Smooth muscle cell (in vitro differentiated cells): ENCODE data around the gene TBCEL. TPM values are rescaled to one million over a fixed set of nuclear protein-coding genes. Genes with fewer than 3 reads are reported as not detected.

Experiments used
- DNase-seq: peaks from one replicate; lab custom pipeline; 2025; ENCODE audit not compliant: unreplicated experiment; lab: John Stamatoyannopoulos, UW
- H2AFZ ChIP-seq: fragments of 200-600 bp; sonication (generic); 2 replicates; pipeline ENCODE4 v1.6.0; 2016; ENCODE audit warnings: antibody characterized with exemption, low read depth, mild to moderate bottlenecking
- H3F3A ChIP-seq: fragments of 200-600 bp; sonication (generic); 2 replicates; pipeline ENCODE4 v1.6.0; 2017; ENCODE audit warnings: antibody characterized with exemption, low read depth
- H3K27ac ChIP-seq: fragments of 200-600 bp; sonication (generic); 2 replicates; pipeline ENCODE4 v1.5.1; 2016; ENCODE audit warnings: low read depth, mild to moderate bottlenecking
- H3K27me3 ChIP-seq: fragments of 200-600 bp; sonication (generic); 2 replicates; pipeline ENCODE4 v1.6.1; 2016; ENCODE audit warnings: low read depth, mild to moderate bottlenecking
- H3K36me3 ChIP-seq: fragments of 200-600 bp; sonication (generic); 2 replicates; pipeline ENCODE4 v1.5.1; 2016; ENCODE audit warnings: low read depth
- H3K4me1 ChIP-seq: fragments of 200-600 bp; sonication (generic); 2 replicates; pipeline ENCODE4 v1.5.1; 2016; ENCODE audit warnings: low read depth
- H3K4me2 ChIP-seq: fragments of 200-600 bp; sonication (generic); 2 replicates; pipeline ENCODE4 v1.6.0; 2016; ENCODE audit warnings: mild to moderate bottlenecking
- H3K4me3 ChIP-seq: fragments of 200-600 bp; sonication (generic); 2 replicates; pipeline ENCODE4 v1.5.1; 2016; ENCODE audit warnings: mild to moderate bottlenecking
- H3K79me2 ChIP-seq: fragments of 200-600 bp; sonication (generic); 2 replicates; pipeline ENCODE4 v1.6.0; 2016; ENCODE audit warnings: low read depth, mild to moderate bottlenecking
- H3K9ac ChIP-seq: fragments of 200-600 bp; sonication (generic); 2 replicates; pipeline ENCODE4 v1.6.0; 2016; ENCODE audit warnings: low read depth
- H3K9me3 ChIP-seq: fragments of 200-600 bp; sonication (generic); replicated peaks from 2 replicates; pipeline ENCODE4 v1.5.1; 2016; ENCODE audit warnings: low read depth
- H4K20me1 ChIP-seq: fragments of 200-600 bp; sonication (generic); 2 replicates; pipeline ENCODE4 v1.6.0; 2016; ENCODE audit warnings: low read depth
- CTCF ChIP-seq: fragments of 200-600 bp; sonication (generic); IDR thresholded peaks from 2 replicates; pipeline ENCODE4 v1.5.1; 2017; ENCODE audit warnings: borderline replicate concordance, mild to moderate bottlenecking, antibody characterized with exemption; ENCODE audit not compliant: insufficient read depth, poor library complexity, severe bottlenecking
- WGBS: methylation state at CpG from one replicate; pipeline ENCODE4 v1.1.7; 2016; ENCODE audit warnings: low lambda C conversion rate; 5-methylcytosine and 5-hydroxymethylcytosine counted together
- polyA plus RNA-seq: library from polyadenylated mRNA; unstranded; fragments of >200 nt; fragmentation: Nextera tagmentation; extraction: Ambion mirVana; gene quantifications from 2 replicates; pipeline ENCODE4 v1.2.1, GENCODE V29; 2016
- total RNA-seq: library from RNA; depleted of rRNA; stranded (reverse); fragments of >200 nt; gene quantifications from 2 replicates; pipeline ENCODE4 v1.2.3, GENCODE V29; 2014

Gene TBCEL
- total and polyA plus RNA-seq, 2 experiments from 2014 or later = 9.6 to 16.0 TPM

- 99% methylated on average over 3 of the region's 3 CpGs for WGBS
- Histone ChIP-seq H3K27ac (no peak overlapping the region), H2AFZ (no peak overlapping the region), H3K9ac (no peak overlapping the region), H3K4me1 (no peaks in the 10 kb centered on the region), H3F3A (no peaks in the 10 kb centered on the region), H3K9me3 (no peaks in the 10 kb centered on the region), H3K79me2 (no peaks in the 10 kb centered on the region), H3K4me3 (no peak overlapping the region), H3K27me3 (no peaks in the 10 kb centered on the region), H3K4me2 (no peak overlapping the region), H3K36me3 (peaks cover 23% of the 10 kb centered on the region), H4K20me1 (no peaks in the 10 kb centered on the region)
- DNase-seq = no peak
- no peak for TF ChIP-seq CTCF
These were observed 35.0 kb downstream of the TBCEL start for GRCh38 chr11:121058941-121059340.

DNA sequence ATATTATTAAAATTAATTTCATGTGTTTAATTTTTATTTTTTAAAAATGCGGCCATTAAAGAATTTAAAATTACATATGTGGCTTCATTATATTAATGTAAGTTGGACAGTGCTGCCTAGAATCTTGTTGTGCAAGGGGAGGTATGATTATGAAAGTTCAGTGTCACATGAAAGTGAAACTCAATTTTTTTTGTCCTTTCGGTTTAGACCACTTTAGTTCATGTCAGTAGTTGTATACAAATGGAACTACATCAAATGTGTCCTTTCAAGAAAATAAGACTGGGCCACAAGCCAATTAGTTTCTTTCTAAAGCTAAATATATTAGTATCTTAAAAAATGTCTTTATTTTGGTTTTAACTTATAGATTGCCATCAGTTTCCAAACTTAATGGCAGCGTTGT, 35.7 kb downstream of the TBCEL start:
- DNase-seq = no peak
- Histone ChIP-seq H3K36me3 (peaks cover 17% of the 10 kb centered on the region), H3K4me3 (no peak overlapping the region), H3K27ac (no peak overlapping the region), H4K20me1 (no peaks in the 10 kb centered on the region), H3K79me2 (no peaks in the 10 kb centered on the region), H2AFZ (no peak overlapping the region), H3K27me3 (no peaks in the 10 kb centered on the region), H3K9ac (no peak overlapping the region), H3F3A (no peaks in the 10 kb centered on the region), H3K4me1 (no peaks in the 10 kb centered on the region), H3K4me2 (no peak overlapping the region), H3K9me3 (no peaks in the 10 kb centered on the region)
- 96% methylated on average over 3 of the region's 3 CpGs for WGBS
- no peak for TF ChIP-seq CTCF

GRCh38 chr11:121063728-121064127, 39.8 kb downstream of the TBCEL start:
- Histone ChIP-seq H3K27me3 (no peaks in the 10 kb centered on the region), H4K20me1 (no peaks in the 10 kb centered on the region), H3K9ac (no peak overlapping the region), H3F3A (no peaks in the 10 kb centered on the region), H3K4me3 (no peak overlapping the region), H3K27ac (no peak overlapping the region), H3K4me2 (no peak overlapping the region), H2AFZ (no peak overlapping the region), H3K79me2 (no peaks in the 10 kb centered on the region), H3K36me3 (no peaks in the 10 kb centered on the region), H3K4me1 (no peaks in the 10 kb centered on the region), H3K9me3 (no peaks in the 10 kb centered on the region)
- WGBS = 85% methylated on average over 2 of the region's 2 CpGs
- DNase-seq = no peak
- TF ChIP-seq CTCF = peak; percentile 38

DNA sequence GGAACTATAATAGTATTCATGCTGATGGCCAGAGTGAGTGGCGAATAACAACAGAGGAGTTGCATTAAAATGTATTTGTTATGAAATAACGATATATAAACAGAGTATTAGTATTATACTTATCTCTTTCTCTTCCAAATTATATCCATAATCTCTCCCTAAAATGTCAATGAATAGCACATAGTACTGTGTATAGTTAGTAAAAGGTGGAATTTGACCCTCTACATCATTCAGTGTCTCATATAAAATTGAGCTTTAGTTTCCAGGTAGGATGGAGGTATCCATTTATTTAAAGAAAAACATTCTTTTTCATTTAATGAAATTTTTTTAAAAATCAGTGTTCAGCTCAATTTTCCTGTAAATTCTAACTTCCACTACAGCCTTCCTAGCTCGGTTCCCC, 42.7 kb downstream of the TBCEL start:
- no peaks in the 10 kb centered on the region for H3K9me3 ChIP-seq
- no peak overlapping the region for H3K9ac ChIP-seq
- no peak overlapping the region for H3K4me2 ChIP-seq
- no peak for TF ChIP-seq CTCF
- H3K4me1 ChIP-seq = no peaks in the 10 kb centered on the region
- WGBS = 97% methylated on average over 3 of the region's 3 CpGs
- no peak overlapping the region for H3K27ac ChIP-seq
- no peaks in the 10 kb centered on the region for H3K36me3 ChIP-seq
- H4K20me1 ChIP-seq = no peaks in the 10 kb centered on the region
- no peak overlapping the region for H3K4me3 ChIP-seq
- no peak overlapping the region for H2AFZ ChIP-seq
- no peaks in the 10 kb centered on the region for H3K79me2 ChIP-seq
- DNase-seq = no peak
- no peaks in the 10 kb centered on the region for H3F3A ChIP-seq
- no peaks in the 10 kb centered on the region for H3K27me3 ChIP-seq
